Lower leg skin (tissue), 4 donors: Measurements from ENCODE around the gene ZNF280D. TPM values are rescaled to one million over a fixed set of nuclear protein-coding genes. Genes with fewer than 3 reads are reported as not detected.

Source experiments
- DNase-seq, 2 donors: peaks; one replicate each; pipeline ENCODE4 v3.0.0-alpha.2; 2019; ENCODE audit warnings: low spot score in 2 of 2
- H3K4me3 ChIP-seq: fragments of 200-600 bp; sonication (generic); 2 replicates; pipeline ENCODE4 v1.5.1; 2017; ENCODE audit warnings: mild to moderate bottlenecking, low read depth; ENCODE audit not compliant: poor library complexity, severe bottlenecking
- CTCF ChIP-seq, 3 donors: fragments of 450-650 bp; IDR thresholded peaks; one replicate each; pipeline ENCODE4 v1.5.1; 2016; ENCODE audit warnings: antibody characterized with exemption in 3 of 3, mild to moderate bottlenecking in 3 of 3, moderate library complexity in 2 of 3
- POLR2A ChIP-seq, 2 donors: fragments of 450-650 bp; IDR thresholded peaks; one replicate each; pipeline ENCODE4 v1.6.1; 2016 to 2017; ENCODE audit warnings: antibody characterized with exemption in 2 of 2, mild to moderate bottlenecking in 1 of 2, moderate library complexity in 1 of 2
- WGBS, 2 donors: methylation state at CpG; one replicate each; pipeline ENCODE4 v1.1.5; 2018; 5-methylcytosine and 5-hydroxymethylcytosine counted together
- intact Hi-C: fragments of 100-400 bp; cut with DNase I; formaldehyde crosslinking; loops from one replicate; pipeline ENCODE4 v1.15.0; 2023; ENCODE audit warnings: low total_unique reads
- total RNA-seq, 4 donors: library from RNA; depleted of rRNA; stranded (reverse); fragments of >200 nt; gene quantifications; one replicate each; pipeline ENCODE4 v1.1.0, GENCODE V29; 2016

ZNF280D gene
- total RNA-seq, 4 donors from 2014 or later, result 22.8 to 30.8 (median 25.9) TPM

DNA sequence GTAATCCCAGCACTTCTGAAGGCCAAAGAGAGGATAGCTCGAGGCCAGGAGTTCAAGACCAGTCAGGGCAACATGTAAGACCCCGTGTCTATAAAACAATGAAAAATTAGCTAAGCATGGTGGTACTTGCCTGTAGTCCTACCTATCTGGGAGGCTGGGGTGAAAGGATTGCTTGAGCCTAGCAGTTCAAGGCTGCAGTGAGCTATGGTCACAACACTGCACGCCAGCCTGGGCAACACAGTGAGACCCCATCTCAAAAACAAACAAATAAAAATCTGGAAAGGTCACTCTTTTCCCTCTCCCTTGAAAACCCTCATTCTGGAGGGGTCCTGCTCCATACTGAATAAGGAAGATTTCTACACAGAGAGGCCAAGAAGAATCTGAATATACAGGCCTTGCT, 43.5 kb upstream of the ZNF280D start:
- intact Hi-C loops, result loop anchor here (5.0 kb wide), 1 partner anchor 1320 kb away; no protein-coding TSS in a partner anchor
- TF ChIP-seq CTCF (IDR thresholded peaks at IDR 0.05) (no peak), POLR2A (IDR thresholded peaks at IDR 0.05) (no peak)
- H3K4me3 ChIP-seq, result no peak overlapping the region
- 75 to 90% methylated on average over 3 of the region's 3 CpGs for WGBS, 2 donors
- DNase-seq, result no peak

- TF ChIP-seq CTCF (IDR thresholded peaks at IDR 0.05), result no peak
- TF ChIP-seq POLR2A (IDR thresholded peaks at IDR 0.05), result no peak
- intact Hi-C loops, result loop anchor here (5.0 kb wide), 1 partner anchor 1318 kb away; no protein-coding TSS in a partner anchor
- DNase-seq, result no peak
- H3K4me3 ChIP-seq, result no peak overlapping the region
- WGBS, 2 donors, result 41 to 52% methylated on average over 1 of the region's 1 CpG
These were observed 42.3 kb upstream of the ZNF280D start for GRCh38 chr15:56775641-56776040.

DNA sequence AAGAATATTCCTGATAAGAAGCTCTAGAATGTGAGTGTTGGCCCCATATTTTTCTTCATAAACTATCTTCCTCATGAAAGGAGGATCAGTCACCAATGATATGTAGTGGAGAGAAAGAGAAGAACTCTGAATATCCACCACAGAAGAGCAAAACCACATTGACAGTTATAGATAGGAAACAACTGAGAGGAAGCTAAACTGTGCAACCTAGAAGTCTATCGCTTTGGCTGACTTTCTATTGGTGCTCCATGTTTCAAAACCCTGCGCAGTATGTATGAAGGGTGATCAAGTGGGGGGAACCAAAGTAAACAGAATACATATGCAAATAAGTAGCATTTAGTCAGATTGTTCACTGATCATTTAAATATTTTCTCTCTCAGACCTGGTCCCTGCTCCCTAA, 41.0 kb upstream of the ZNF280D start:
- no peak for DNase-seq
- intact Hi-C loops, result no loop called here
- H3K4me3 ChIP-seq, result no peak overlapping the region
- WGBS, 2 donors, result 83 to 93% methylated on average over 2 of the region's 2 CpGs
- TF ChIP-seq CTCF (IDR thresholded peaks at IDR 0.05) (no peak), POLR2A (IDR thresholded peaks at IDR 0.05) (no peak)

- TF ChIP-seq CTCF (IDR thresholded peaks at IDR 0.05), result no peak
- no peak for TF ChIP-seq POLR2A (IDR thresholded peaks at IDR 0.05)
- DNase-seq, result no peak
- 65 to 71% methylated on average over 6 of the region's 6 CpGs for WGBS, 2 donors
- no peak overlapping the region for H3K4me3 ChIP-seq
- intact Hi-C loops, result no loop called here
These were observed 39.7 kb upstream of the ZNF280D start for GRCh38 chr15:56772868-56773639.

GRCh38 chr15:56770173-56770572, 36.9 kb upstream of the ZNF280D start:
- TF ChIP-seq CTCF (IDR thresholded peaks at IDR 0.05), result no peak
- TF ChIP-seq POLR2A (IDR thresholded peaks at IDR 0.05), result no peak

More at GRCh38 chr15:56770173-56770572, 36.9 kb upstream of the ZNF280D start:
- no peak overlapping the region for H3K4me3 ChIP-seq
- intact Hi-C loops, result no loop called here
- 88 to 90% methylated on average over 5 of the region's 5 CpGs for WGBS, 2 donors
- no peak for DNase-seq
